NCI-H1930 (cell line): ENCODE results near the gene SAC3D1.
"Not testable (repeated sequence)": the region's sequence is repeated elsewhere in the genome, so short reads cannot be mapped to it uniquely, and the experiment has no call there.

Source experiments
- DNase-seq, 2 experiments: peaks; one replicate each; lab custom pipeline; 2025; lab: John Stamatoyannopoulos, UW

The SAC3D1 gene

GRCh38 chr11:65040847-65041622 is at the start of gene SAC3D1:
Gene SAC3D1 (plus strand): TSS chr11:65041210. CDS start chr11:65041293, 83 bp downstream.
- peak; percentile 91 to 92 for DNase-seq

- DNase-seq, result no peak
Measured at GRCh38 chr11:64994318-64994717, 46.7 kb upstream of the SAC3D1 start.

- no peak for DNase-seq
Measured at GRCh38 chr11:64996327-64996709, 44.7 kb upstream of the SAC3D1 start.

GRCh38 chr11:64996710-64997380 is 44.2 kb upstream of the SAC3D1 start, which contains the start of gene BATF2:
Gene BATF2 (minus strand): TSS chr11:64996971. CDS start chr11:64996914, 57 bp downstream.
- peak; percentile 21 to 56 for DNase-seq

- DNase-seq, result peak in 1 of 2 experiments; percentile 18
Measured at GRCh38 chr11:64998141-64998540, 42.9 kb upstream of the SAC3D1 start.

- DNase-seq, result peak in 1 of 2 experiments; percentile 26
Measured at GRCh38 chr11:64998690-64999431, 42.1 kb upstream of the SAC3D1 start.

- no peak for DNase-seq
Measured at GRCh38 chr11:64999478-64999877, 41.5 kb upstream of the SAC3D1 start.

- no peak for DNase-seq
Measured at GRCh38 chr11:65002706-65003105, 38.3 kb upstream of the SAC3D1 start.

- no peak for DNase-seq
Measured at GRCh38 chr11:65003282-65003681, 37.7 kb upstream of the SAC3D1 start.

GRCh38 chr11:65003968-65004367 is 37.0 kb upstream of the SAC3D1 start:
- not testable (repeated sequence) for DNase-seq

- no peak for DNase-seq
Measured at GRCh38 chr11:65008016-65008415, 33.0 kb upstream of the SAC3D1 start.

- no peak for DNase-seq
Measured at GRCh38 chr11:65008873-65009272, 32.1 kb upstream of the SAC3D1 start.

- peak; percentile 62 to 78 for DNase-seq
Measured at GRCh38 chr11:65013130-65013887, 27.7 kb upstream of the SAC3D1 start.

- peak; percentile 84 to 94 for DNase-seq
Measured at GRCh38 chr11:65013888-65014725, 26.9 kb upstream of the SAC3D1 start, which contains the start of gene ARL2. Gene ARL2 (plus strand): TSS chr11:65014160. CDS start chr11:65014208, 48 bp downstream.

- no peak for DNase-seq
Measured at GRCh38 chr11:65014726-65015227, 26.2 kb upstream of the SAC3D1 start.

- DNase-seq, result no peak
Measured at GRCh38 chr11:65016705-65017104, 24.3 kb upstream of the SAC3D1 start.

- no peak for DNase-seq
Measured at GRCh38 chr11:65017937-65018336, 23.1 kb upstream of the SAC3D1 start.

- no peak for DNase-seq
Measured at GRCh38 chr11:65019824-65020223, 21.2 kb upstream of the SAC3D1 start.

- no peak for DNase-seq
Measured at GRCh38 chr11:65021003-65021402, 20.0 kb upstream of the SAC3D1 start.

GRCh38 chr11:65021509-65021908 is 19.5 kb upstream of the SAC3D1 start:
- DNase-seq, result no peak
